ENCODE data around the gene SYNE2. TPM values are rescaled to one million over a fixed set of nuclear protein-coding genes. Genes with fewer than 3 reads are reported as not detected.

Gene SYNE2
- total RNA-seq, 1 donor from 2014 or later: 28.4 TPM

DNA sequence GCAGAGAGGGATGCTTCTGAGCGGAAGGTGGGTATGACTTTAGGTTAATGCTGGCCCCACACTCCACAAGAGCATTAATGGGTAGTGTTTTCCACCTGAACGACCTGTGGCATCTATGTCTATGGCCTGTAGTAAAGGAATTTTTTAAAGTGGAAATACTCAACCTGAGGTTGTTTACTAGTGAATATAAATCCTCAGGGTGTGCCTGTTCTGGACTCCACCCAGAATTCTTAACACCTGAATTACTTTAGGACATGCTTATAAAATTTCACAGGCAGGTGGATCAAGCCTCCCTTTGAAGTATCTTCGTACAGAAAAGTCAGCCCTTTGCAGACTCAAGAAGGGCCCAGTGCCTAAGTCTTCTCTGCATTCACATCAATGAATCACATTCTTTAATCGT is 245.3 kb downstream of the SYNE2 start:
- no peaks in the 10 kb centered on the region for H3K9me3 Mint-ChIP-seq (ENCODE audit: unreplicated experiment)
- no peak overlapping the region for H3K27ac Mint-ChIP-seq (ENCODE audit: unreplicated experiment)
- no peak overlapping the region for H3K4me3 Mint-ChIP-seq (ENCODE audit: unreplicated experiment)
- no peaks in the 10 kb centered on the region for H3K27me3 Mint-ChIP-seq (ENCODE audit: unreplicated experiment)
- peaks cover 21% of the 10 kb centered on the region for H3K36me3 Mint-ChIP-seq (ENCODE audit: unreplicated experiment)
- H3K4me1 Mint-ChIP-seq (ENCODE audit: unreplicated experiment): peaks cover 16% of the 10 kb centered on the region
- TF ChIP-seq, protein P1, sequence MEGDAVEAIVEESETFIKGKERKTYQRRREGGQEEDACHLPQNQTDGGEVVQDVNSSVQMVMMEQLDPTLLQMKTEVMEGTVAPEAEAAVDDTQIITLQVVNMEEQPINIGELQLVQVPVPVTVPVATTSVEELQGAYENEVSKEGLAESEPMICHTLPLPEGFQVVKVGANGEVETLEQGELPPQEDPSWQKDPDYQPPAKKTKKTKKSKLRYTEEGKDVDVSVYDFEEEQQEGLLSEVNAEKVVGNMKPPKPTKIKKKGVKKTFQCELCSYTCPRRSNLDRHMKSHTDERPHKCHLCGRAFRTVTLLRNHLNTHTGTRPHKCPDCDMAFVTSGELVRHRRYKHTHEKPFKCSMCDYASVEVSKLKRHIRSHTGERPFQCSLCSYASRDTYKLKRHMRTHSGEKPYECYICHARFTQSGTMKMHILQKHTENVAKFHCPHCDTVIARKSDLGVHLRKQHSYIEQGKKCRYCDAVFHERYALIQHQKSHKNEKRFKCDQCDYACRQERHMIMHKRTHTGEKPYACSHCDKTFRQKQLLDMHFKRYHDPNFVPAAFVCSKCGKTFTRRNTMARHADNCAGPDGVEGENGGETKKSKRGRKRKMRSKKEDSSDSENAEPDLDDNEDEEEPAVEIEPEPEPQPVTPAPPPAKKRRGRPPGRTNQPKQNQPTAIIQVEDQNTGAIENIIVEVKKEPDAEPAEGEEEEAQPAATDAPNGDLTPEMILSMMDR (IDR thresholded peaks at IDR 0.05): no peak
- DNase-seq (ENCODE audit: extremely low spot score, unreplicated experiment): no peak

DNA sequence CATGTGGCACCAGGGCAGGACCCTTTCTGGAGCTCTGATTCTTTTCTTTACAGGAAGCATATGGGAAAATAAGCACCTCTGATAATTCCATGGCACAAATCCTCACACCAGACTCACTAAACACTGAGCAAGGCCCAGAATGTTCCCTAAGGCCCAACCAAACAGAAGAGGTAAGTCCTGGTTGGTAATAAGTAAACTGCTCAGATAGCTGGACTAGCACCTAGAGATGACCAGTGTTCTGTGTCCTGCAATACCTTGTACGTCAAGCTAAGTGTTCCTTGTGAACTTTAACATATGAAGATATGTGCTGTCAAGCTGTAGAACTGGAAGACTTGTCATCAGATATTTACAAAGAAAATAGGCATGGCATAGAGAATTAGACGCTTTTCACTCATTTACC is 254.6 kb downstream of the SYNE2 start:
- Mint-ChIP-seq H3K4me1 (ENCODE audit: unreplicated experiment) (no peaks in the 10 kb centered on the region), H3K27ac (ENCODE audit: unreplicated experiment) (no peak overlapping the region), H3K27me3 (ENCODE audit: unreplicated experiment) (no peaks in the 10 kb centered on the region), H3K36me3 (ENCODE audit: unreplicated experiment) (peaks cover 20% of the 10 kb centered on the region), H3K9me3 (ENCODE audit: unreplicated experiment) (no peaks in the 10 kb centered on the region), H3K4me3 (ENCODE audit: unreplicated experiment) (no peak overlapping the region)
- TF ChIP-seq, protein P1 (IDR thresholded peaks at IDR 0.05): no peak
- DNase-seq (ENCODE audit: extremely low spot score, unreplicated experiment): no peak

DNA sequence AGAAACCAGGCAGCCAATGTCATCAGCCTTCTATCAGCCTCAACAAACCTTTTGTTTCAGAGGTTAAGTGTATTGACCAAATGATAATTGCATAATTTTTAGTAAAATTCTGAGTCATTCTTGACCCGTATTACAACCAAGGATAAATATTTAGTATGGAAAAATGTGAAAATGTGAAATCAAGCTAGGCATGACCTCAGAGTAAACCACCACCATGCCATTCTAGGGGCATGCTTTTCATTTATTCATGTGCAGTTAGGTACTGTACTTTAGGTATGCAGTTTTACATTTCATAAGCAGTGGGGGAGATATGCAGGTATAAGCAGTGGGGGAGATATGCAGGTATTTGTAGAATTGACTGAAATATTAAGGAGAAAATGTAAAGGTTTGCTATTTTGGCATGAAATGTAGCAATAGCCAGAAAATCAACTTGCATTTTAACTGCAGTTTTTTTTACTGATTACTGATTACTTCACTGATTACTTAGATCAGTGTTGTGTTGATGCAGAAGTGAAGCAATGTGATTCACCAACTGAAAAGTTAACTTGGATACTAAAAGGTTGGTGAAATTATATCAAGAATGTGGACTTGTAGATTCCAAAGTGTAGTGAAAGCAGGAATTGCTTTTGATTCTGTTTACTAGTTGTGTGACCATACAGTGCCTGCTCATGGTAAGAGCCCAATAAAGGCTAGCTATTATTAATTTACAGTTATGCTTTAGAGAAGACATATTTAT is 257.2 kb downstream of the SYNE2 start:
- Mint-ChIP-seq H3K27me3 (ENCODE audit: unreplicated experiment) (no peaks in the 10 kb centered on the region), H3K4me3 (ENCODE audit: unreplicated experiment) (no peak overlapping the region), H3K4me1 (ENCODE audit: unreplicated experiment) (peaks cover 5% of the 10 kb centered on the region), H3K36me3 (ENCODE audit: unreplicated experiment) (peaks cover 6% of the 10 kb centered on the region), H3K9me3 (ENCODE audit: unreplicated experiment) (no peaks in the 10 kb centered on the region), H3K27ac (ENCODE audit: unreplicated experiment) (no peak overlapping the region)
- TF ChIP-seq, protein P1 (IDR thresholded peaks at IDR 0.05): no peak
- no peak for DNase-seq (ENCODE audit: extremely low spot score, unreplicated experiment)

DNA sequence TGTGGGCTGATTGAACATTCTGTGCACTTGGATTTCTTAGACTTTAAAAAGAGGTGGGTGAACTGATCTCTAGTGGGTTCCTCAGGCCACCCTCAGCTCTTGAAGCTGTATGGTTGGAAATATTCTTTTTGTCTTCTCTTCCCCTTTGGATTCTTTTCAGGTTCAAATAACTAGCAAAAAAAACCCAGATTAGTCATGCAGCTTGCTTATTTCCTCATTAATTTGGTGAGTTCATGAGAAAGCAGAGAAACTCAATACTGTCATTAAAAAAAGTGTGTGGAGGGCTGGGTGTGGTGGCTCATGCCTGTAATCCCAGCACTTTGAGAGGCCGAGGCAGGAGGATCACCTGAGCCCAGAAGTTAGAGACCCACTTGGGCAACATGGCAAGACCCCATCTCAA is 258.0 kb downstream of the SYNE2 start:
- H3K27ac Mint-ChIP-seq (ENCODE audit: unreplicated experiment): no peak overlapping the region
- H3K36me3 Mint-ChIP-seq (ENCODE audit: unreplicated experiment): peaks cover 5% of the 10 kb centered on the region
- H3K27me3 Mint-ChIP-seq (ENCODE audit: unreplicated experiment): no peaks in the 10 kb centered on the region
- no peak for DNase-seq (ENCODE audit: extremely low spot score, unreplicated experiment)
- H3K4me1 Mint-ChIP-seq (ENCODE audit: unreplicated experiment): peaks cover 5% of the 10 kb centered on the region
- TF ChIP-seq, protein P1 (IDR thresholded peaks at IDR 0.05): no peak
- no peak overlapping the region for H3K4me3 Mint-ChIP-seq (ENCODE audit: unreplicated experiment)
- no peaks in the 10 kb centered on the region for H3K9me3 Mint-ChIP-seq (ENCODE audit: unreplicated experiment)

DNA sequence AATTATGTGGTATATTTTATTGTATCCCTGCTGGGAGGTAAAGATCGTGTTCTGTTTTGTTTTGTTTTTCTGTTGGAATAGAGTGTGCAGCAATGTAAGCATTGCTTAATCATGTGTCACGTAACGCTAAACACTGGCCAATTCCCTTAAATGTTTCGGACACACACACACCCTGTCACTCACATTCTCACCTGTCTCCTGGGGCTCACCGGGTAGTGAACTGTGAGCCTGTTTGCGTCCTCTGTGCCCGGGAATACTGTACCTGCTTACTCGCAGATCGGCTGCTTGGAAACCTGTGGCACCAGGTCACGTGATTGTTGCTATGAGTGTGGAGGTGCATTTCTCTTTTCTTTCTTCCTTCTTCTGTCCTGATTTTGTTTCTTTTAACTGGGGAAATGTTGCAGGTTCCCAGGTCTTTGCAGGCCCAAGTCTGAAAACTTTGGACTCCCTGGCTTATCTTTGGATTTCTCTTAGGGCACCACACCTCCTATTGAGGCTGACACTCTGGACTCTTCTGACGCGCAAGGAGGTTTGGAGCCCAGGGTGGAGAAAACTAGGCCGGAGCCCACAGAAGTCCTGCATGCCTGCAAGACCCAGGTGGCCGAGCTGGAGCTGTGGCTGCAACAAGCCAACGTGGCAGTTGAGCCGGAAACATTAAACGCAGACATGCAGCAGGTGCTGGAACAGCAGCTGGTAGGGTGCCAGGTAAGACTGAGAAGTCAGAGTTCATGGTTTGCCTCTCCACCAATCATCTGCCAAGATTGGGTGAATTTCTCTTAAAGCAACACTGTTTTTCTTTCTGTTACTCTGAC is 260.3 kb downstream of the SYNE2 start:
- H3K36me3 Mint-ChIP-seq (ENCODE audit: unreplicated experiment): peaks cover 2% of the 10 kb centered on the region
- peaks cover 5% of the 10 kb centered on the region for H3K4me1 Mint-ChIP-seq (ENCODE audit: unreplicated experiment)

More for the DNA sequence above, 260.3 kb downstream of the SYNE2 start:
- H3K27ac Mint-ChIP-seq (ENCODE audit: unreplicated experiment): no peak overlapping the region
- H3K9me3 Mint-ChIP-seq (ENCODE audit: unreplicated experiment): no peaks in the 10 kb centered on the region
- H3K27me3 Mint-ChIP-seq (ENCODE audit: unreplicated experiment): no peaks in the 10 kb centered on the region
- TF ChIP-seq, protein P1 (IDR thresholded peaks at IDR 0.05): no peak
- no peak for DNase-seq (ENCODE audit: extremely low spot score, unreplicated experiment)
- H3K4me3 Mint-ChIP-seq (ENCODE audit: unreplicated experiment): no peak overlapping the region

All from osteocyte (in vitro differentiated cells).